Body of pancreas (tissue), 4 donors: ENCODE data around the gene FDPS.
"Not testable (repeated sequence)": the region's sequence is repeated elsewhere in the genome, so short reads cannot be mapped to it uniquely, and the experiment has no call there.

Experiments used
- CTCF ChIP-seq, 7 experiments: fragments of 450-650 bp in 4 of 7; fragments of 200-600 bp in 3 of 7; sonication (generic) in 3 of 7; IDR thresholded peaks; one replicate each; pipeline ENCODE4 v1.5.1; 2016 to 2019; ENCODE audit warnings: antibody characterized with exemption in 7 of 7
- POLR2A ChIP-seq, 3 donors: fragments of 450-650 bp; IDR thresholded peaks; one replicate each; pipeline ENCODE4 v1.6.1; 2016; ENCODE audit warnings: antibody characterized with exemption in 3 of 3, mild to moderate bottlenecking in 2 of 3

- not testable (repeated sequence) for TF ChIP-seq CTCF, POLR2A (IDR thresholded peaks at IDR 0.05)
Observed at GRCh38 chr1:155328856-155329255, 20.2 kb downstream of the FDPS start.
